GM21447 (cell line): ENCODE data around the gene MRGPRD.

Source experiments
- ATAC-seq: cut with Tn5 transposase; IDR thresholded peaks from one replicate; pipeline ENCODE4 v1.9.1; 2021; ENCODE audit not compliant: unreplicated experiment

MRGPRD gene

GRCh38 chr11:68970921-68971636, 9.7 kb downstream of the MRGPRD start:
- ATAC-seq = no peak

GRCh38 chr11:68969386-68969785, 11.4 kb downstream of the MRGPRD start:
- no peak for ATAC-seq

DNA sequence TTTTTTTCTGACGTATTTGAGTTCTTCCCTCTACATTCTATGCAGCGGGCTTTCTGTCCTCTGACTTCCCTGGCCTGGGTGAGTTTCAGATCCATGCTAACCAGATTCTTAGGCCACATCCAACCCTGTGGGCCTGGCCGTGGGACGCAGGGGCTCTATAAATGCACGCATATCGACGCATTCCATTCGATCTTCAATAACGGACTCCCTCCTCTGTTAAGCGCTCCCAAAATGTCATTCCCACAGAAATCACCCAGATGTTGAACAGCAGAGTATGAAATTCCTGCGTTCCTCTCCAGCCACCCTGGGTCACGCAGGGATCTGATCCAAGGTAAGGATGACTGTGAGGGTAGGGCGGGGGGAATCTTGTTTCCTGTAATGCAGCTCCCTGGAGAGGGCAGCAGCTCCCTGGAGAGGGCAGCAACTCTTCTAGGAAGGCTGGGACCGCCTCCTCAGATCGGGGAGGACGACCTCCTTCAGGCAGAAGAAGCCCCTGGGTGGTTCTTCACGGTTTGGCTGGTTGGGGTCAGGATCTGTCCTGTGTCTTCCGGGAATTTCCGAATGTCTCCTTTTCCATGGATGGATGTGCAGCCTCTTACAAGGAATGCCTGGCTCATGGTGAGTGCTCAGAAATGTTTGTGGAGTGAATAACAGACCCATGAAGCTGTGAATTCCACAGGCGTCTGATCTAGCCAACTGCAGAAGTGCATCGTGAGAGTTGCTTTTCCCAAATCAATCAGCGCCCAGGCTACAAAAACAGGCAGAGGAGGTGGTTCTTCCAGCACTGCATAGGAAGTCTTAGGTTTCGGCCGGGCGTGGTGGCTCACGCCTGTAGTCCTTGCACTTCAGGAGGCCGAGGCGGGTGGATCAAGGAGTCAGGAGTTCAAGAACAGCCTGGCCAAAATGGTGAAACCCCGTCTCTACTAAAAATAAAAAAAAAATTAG, 12.2 kb downstream of the MRGPRD start:
- ATAC-seq = no peak

GRCh38 chr11:68966894-68967780, 13.6 kb downstream of the MRGPRD start:
- no peak for ATAC-seq

DNA sequence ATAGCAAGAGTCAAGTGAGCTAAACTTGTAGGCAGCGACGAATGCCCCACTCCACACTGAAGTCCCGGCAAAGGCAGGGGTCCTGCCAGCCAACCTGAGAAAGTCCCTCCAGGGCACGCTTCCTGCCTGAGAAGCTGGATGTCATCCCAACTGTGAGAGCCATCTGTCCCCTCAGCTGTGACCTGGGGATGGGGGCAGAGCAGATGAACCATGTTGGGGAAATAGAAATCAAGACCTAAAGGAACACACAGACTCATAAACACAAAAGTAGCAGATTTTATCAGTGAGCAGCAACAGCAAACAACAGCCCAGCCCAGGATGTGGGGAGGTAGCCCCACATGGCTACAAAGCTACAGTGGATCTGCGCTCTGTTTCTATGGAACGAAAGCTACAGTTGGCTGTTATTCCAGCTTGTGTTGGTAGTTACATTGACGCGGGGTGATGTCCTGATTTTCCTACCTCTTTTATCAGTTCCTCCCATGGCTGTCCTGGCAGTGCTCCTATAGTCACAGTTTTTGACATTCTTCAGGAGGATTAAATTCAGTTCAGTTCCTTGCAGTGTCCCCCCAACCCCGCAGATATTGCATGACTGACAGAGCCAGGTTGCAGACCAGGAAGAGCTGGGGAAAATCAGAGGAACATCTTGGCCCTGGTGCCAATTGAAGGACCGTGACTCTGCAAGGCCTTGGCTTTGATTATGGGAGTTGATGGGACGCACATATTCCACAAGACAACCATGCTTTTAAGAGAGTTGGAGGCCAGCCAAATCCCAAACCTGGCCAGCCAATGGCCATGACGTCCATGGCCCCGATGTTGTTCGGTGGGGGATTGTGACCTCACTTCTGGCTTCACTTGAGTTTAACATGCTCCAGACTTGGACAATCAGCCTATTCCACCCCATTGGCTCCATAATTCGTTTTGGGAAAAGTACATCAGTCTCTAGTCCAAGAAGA, 14.6 kb downstream of the MRGPRD start:
- ATAC-seq = no peak

DNA sequence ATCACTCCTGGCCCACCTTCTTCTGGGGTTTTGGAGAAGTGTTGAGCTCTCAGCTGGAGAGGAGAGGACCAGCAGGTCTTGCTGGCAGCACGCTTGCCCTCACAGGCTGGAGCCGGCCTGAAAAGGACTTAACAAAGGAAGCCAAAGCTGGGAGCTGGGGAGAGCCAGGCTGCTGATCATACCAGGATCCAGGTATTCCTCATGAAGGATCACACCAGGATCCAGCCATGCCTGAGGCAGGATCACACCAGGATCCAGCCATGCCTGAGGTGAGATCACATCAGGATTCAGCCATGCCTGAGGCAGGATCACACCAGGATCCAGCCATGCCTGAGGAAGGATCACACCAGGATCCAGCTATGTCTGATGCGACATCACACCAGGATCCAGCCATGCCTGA, 17.0 kb downstream of the MRGPRD start:
- no peak for ATAC-seq

- no peak for ATAC-seq
Measured at GRCh38 chr11:68962527-68963250, 18.1 kb downstream of the MRGPRD start.

DNA sequence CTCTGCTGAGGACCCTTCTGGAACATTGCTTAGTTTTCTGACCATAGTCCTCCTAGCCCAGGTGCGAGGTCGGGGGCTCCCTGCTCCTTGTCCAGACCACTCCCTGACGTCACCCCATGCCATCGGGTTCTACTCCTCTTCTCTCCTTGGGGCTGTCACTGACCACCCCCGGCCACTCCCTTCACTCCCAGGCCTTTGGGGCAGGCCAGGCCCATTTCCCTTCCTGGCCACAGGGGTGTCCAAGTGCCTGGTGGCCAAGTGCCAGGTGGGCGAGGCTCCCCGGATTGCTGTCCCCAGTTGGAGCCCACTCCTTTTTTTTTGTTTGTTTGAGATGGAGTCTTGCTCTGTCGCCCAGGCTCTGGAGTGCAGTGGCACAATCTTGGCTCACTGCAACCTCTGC, 19.5 kb downstream of the MRGPRD start:
- ATAC-seq = no peak

- ATAC-seq = no peak
Measured at GRCh38 chr11:68960294-68961071, 20.3 kb downstream of the MRGPRD start.

DNA sequence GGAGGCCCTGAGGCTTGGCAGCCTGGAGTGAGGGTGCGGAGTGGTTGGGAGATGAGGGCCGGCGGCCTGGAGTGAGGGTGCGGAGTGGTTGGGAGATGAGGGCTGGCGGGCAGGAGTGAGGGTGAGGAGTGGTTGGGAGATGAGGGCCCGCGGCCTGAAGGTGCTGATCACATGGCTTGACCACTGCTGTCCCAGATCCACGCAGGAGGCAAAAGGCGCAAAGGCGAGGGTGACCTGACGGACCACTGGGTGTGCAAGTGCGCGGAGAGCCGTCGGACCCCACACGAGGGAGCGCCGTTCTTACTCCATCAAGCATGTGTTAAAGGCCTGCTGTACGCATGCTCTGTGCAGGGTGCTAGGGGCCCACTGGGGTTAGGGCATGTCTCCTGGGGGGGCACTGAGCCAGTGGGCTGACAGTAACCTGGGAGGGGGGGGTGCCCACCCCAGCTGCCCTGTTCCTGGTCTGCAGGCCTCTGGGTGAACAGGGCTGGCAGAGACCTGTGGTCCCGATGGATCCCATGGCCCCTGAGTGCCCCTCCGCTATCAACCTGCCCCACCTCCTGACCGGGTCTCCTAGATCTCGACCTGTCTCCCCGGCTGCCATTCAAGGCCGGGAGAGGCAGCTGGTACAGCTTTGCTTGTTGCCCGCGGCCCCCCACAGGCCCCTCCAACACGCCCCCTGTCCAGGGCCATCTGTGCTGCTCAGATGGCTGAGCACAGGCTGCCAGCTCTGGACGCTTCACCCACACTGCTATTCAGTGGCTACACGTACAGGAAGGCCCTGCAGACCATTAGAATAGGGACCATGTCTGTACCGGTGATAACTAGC, 21.1 kb downstream of the MRGPRD start:
- ATAC-seq = no peak

- no peak for ATAC-seq
Measured at GRCh38 chr11:68958211-68958610, 22.6 kb downstream of the MRGPRD start.

DNA sequence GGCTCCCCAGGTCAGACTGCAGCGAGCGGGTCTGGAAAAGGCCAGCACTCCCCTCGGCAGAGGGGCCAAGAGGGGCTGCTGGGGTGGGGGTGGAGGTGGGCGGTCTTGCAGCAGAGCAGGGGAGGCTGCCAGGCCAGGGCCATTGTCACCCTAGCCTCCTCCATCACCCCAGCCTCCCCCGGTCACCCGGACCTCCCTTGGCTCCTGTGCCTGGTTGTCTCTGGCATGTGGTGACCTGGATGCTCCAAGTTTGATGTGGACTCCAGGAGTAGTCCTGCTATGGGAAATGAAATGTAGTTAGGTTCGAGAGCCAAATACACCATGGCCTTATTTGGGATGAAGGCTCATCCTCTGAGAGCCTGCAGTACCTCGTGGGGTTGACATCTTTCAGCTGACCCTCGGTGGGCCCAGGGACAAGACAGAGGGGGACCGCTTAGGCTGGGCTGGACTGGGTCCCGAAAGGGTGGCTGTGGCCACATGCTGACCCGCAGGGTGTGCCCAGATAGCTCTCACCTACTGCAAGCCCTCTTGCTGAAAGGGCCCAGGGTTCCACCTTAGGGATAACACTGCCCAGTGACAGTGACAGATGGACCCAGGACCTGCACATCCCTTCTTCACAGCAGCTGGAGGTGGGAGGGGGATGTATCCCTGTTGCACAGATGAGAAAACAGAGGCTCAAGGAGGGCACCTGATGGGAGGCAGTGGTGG, 24.1 kb downstream of the MRGPRD start:
- no peak for ATAC-seq

DNA sequence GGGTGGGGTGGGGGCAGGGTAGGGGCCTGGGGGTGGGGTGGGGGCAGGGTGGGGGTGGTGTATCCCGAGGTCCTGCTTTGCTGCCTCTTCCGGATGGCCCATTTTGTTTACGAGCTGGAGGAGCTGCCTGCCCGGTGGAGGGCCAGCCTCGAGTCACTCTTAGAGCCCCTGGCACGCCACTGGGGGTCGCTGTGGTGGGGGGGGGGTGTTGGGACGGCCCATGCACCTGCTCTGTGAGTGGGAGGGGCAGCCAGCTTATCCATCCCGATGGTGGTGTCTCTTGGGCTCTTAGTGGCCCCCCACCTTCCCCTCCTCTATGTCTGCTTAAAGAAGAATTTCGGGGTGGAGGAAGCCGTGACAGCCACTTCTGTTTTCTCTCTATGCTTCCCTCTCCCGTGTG, 24.6 kb downstream of the MRGPRD start:
- no peak for ATAC-seq

DNA sequence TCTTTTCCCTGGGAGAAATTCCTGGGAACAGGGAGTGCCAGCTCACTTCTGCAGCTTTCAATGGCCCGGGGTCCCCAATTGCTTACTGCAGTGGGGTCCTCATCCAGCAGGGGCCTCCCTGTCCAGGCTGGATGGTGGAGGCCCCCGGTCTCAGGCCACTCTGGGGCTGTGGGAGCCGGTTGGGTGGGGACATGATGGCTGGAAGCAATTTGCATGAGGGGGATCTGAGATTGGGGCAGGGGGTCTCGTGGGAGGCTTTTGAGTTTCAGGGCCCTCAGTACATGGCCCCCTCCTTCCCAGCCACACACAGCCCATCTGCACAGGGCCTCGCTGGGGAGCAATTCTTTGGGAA, 25.2 kb downstream of the MRGPRD start:
- no peak for ATAC-seq

DNA sequence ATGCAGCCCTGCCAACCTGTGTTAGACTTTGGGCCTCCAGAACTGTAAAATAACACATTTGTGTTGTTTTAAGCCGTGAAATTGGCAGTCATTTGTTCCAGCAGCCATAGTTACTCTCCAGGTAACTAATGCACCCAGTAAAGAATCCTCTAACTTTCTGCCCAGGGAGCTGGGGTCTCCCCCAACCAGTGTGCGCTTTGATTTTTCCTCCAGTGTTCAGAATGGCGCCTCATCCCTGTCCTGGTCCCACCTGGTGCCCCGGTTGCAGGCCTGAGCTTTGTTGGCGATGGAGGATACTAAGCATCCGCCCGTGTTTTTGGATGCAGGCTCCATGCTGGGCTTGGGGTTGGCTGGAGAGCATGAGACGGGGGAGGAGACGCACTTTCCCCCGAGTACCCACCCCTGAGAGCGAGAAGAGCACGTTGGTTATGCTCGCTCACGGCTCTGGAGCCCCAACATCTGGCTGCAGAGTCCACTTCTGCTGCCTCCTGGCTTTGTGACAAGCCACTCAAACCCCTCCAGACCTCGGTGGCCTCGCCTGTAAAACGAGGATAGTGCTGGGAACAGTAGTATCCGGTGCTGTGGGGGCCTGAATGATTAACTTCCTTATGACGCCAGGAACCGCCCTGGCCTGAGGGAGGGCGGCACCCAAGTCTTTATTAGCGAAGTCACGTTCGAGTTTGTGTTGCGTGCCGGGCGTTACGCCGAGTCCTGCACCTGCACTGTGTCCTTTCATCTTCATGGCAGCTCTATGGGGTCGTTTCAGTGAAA, 25.8 kb downstream of the MRGPRD start:
- no peak for ATAC-seq

- no peak for ATAC-seq
Measured at GRCh38 chr11:68950762-68951161, 30.0 kb downstream of the MRGPRD start.

GRCh38 chr11:68950270-68950669, 30.5 kb downstream of the MRGPRD start:
- ATAC-seq = no peak
